GM12874 (cell line): ENCODE results near the gene ACACB.

Experiments
- TF ChIP-seq, protein P1 (sequence below): IDR thresholded peaks from 2 replicates; pipeline ENCODE4 v1.5.1; 2011; ENCODE audit warnings: low read depth, mild to moderate bottlenecking, control low read depth, low read length, moderate library complexity; ENCODE audit not compliant: insufficient read depth

Gene ACACB

DNA sequence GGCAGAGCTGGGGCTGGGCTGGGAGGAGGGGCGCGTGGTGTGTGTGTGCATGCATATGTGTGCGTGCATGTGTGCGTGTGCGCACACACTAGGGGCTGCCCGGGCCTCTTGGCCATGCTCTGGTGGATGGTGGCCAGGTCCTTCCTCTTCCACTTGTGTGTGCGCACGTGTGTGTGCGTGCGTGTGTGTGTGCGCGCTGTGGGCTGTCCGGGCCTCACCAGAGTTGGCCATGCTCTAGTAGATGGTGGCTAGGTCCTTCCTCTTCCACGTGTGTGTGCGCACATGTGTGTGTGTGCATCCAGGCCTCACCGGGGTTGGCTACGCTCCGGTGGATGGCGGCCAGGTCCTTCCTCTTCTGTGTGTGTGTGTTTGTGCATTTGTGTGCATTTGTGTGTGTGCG lies 168.0 kb downstream of the ACACB start:
- TF ChIP-seq, protein P1, sequence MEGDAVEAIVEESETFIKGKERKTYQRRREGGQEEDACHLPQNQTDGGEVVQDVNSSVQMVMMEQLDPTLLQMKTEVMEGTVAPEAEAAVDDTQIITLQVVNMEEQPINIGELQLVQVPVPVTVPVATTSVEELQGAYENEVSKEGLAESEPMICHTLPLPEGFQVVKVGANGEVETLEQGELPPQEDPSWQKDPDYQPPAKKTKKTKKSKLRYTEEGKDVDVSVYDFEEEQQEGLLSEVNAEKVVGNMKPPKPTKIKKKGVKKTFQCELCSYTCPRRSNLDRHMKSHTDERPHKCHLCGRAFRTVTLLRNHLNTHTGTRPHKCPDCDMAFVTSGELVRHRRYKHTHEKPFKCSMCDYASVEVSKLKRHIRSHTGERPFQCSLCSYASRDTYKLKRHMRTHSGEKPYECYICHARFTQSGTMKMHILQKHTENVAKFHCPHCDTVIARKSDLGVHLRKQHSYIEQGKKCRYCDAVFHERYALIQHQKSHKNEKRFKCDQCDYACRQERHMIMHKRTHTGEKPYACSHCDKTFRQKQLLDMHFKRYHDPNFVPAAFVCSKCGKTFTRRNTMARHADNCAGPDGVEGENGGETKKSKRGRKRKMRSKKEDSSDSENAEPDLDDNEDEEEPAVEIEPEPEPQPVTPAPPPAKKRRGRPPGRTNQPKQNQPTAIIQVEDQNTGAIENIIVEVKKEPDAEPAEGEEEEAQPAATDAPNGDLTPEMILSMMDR, result no peak

DNA sequence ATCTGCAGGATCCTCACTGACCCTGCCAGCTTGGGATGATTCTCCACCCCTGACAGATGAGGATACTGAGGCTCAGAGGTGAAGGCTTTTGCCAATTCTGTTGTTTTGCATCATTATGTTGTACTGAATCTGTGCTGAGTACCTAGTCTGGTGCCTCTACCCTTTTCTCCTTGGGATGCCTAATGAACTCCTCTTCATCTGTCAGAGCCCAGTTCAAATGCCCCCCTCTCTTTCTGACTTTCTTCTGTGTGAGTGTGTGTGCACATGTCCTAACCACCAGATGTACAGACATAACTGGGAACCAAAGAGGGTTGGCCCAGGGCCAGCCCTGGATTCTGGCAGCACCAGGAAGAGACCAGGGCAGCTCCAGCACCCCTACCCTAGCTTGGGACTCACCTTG lies 169.9 kb downstream of the ACACB start:
- TF ChIP-seq, protein P1, result no peak

GRCh38 chr12:109286652-109287051 lies 170.3 kb downstream of the ACACB start:
- TF ChIP-seq, protein P1, result no peak

DNA sequence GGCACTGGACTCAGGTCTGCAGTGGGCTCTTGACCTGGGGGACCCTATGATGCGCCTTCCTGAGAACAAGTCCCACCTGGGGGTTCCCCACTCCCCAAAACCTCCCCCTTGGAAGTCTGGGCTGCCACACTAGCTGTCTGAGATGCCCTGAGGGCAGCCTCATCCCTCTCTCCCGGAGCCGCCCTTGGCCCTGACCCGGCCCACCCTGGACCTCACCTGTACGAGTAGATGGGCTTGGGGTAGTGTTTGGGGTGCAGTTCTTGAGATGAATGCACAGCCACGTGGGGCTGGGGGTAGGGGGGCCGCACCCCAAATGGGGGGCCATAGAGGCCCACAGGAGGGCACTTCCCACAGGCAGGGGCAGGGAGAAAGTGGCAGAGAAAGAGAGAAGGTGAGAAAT lies 170.8 kb downstream of the ACACB start:
- TF ChIP-seq, protein P1, result no peak

DNA sequence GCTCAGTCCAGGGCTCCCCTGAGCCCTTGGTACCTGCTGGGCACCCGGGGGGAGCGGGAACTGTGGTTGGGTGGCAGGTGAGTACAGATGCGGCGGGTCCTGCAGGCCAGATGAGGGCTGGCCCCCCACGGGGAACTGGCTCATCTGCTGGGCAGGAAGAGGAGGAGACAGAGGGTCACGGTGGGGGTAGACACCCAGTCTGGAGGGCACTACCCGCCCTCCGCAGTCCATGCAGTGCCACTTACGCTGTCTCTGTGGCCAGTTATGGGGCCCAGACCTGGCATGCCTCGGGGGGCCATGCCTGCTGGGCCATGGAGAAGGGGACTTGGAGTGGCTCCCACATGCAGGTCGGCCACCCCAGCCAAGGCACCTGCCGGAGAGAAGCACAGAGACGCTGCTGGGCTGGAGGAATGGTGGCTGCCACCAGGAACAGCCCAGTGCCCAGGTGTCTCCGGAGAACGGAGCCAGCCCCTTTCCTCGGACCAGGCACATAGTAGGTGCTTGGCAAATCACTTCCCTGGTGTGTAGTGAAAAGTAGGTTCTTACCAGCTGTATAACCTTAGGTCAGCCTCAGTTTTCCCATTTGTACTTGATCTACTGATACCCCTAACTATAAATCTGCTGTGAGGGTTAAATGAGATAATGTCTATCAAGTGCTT lies 171.6 kb downstream of the ACACB start:
- TF ChIP-seq, protein P1, result no peak

GRCh38 chr12:109288571-109288970 lies 172.2 kb downstream of the ACACB start:
- TF ChIP-seq, protein P1, result no peak

GRCh38 chr12:109289004-109289403 lies 172.6 kb downstream of the ACACB start:
- TF ChIP-seq, protein P1, result no peak

DNA sequence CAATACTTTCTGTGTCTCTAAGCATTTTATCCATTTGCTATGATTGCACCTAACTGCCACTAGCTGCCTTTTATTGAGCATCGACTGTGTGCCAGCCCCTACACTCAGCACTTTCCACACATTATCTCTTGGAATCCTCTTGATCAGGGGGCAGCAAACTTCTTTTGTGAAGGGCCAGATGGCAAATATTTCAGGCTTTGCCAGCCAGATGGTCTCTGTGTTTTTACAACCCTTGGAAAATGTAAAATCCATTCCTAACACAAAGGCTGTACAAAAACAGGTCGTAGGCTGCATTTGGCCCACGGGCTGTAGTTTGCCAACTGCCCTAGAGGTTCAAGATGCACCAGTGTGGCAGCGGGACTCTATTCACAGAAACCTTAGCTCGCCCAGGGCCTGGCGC lies 173.2 kb downstream of the ACACB start:
- TF ChIP-seq, protein P1, result no peak
